GM10266 (cell line): ENCODE data around the gene MSRB1.
"Not testable (repeated sequence)": the region's sequence is repeated elsewhere in the genome, so short reads cannot be mapped to it uniquely, and the experiment has no call there.

Source experiments
- DNase-seq: peaks from one replicate; pipeline ENCODE4 v3.0.0; 2012; ENCODE audit errors: extremely low spot score
- TF ChIP-seq, protein P1 (sequence below): IDR thresholded peaks from 2 replicates; pipeline ENCODE4 v1.5.1; 2012; ENCODE audit warnings: mild to moderate bottlenecking, low read depth; ENCODE audit not compliant: control insufficient read depth, insufficient read depth; ENCODE audit errors: missing control alignments

The MSRB1 gene

DNA sequence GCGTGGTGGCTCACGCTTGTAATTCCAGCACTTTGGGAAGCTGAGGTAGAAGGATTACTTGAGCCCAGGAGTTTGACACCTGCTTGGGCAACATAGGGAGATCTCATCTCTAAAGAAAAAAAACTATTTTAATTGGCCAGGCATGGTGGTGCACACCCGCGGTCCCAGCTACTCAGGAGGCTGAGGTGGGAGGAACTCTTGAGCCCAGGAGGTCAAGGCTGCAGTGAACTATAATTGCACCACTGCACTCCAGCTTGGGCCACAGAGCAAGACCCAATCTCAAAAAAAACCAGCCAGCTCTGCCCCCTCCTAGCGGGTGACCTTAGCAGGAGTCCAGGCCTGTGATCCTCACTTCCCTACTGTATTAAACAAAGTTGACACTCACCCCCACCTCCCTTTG is 18.9 kb downstream of the MSRB1 start:
- TF ChIP-seq, protein P1, sequence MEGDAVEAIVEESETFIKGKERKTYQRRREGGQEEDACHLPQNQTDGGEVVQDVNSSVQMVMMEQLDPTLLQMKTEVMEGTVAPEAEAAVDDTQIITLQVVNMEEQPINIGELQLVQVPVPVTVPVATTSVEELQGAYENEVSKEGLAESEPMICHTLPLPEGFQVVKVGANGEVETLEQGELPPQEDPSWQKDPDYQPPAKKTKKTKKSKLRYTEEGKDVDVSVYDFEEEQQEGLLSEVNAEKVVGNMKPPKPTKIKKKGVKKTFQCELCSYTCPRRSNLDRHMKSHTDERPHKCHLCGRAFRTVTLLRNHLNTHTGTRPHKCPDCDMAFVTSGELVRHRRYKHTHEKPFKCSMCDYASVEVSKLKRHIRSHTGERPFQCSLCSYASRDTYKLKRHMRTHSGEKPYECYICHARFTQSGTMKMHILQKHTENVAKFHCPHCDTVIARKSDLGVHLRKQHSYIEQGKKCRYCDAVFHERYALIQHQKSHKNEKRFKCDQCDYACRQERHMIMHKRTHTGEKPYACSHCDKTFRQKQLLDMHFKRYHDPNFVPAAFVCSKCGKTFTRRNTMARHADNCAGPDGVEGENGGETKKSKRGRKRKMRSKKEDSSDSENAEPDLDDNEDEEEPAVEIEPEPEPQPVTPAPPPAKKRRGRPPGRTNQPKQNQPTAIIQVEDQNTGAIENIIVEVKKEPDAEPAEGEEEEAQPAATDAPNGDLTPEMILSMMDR, result no peak
- no peak for DNase-seq

DNA sequence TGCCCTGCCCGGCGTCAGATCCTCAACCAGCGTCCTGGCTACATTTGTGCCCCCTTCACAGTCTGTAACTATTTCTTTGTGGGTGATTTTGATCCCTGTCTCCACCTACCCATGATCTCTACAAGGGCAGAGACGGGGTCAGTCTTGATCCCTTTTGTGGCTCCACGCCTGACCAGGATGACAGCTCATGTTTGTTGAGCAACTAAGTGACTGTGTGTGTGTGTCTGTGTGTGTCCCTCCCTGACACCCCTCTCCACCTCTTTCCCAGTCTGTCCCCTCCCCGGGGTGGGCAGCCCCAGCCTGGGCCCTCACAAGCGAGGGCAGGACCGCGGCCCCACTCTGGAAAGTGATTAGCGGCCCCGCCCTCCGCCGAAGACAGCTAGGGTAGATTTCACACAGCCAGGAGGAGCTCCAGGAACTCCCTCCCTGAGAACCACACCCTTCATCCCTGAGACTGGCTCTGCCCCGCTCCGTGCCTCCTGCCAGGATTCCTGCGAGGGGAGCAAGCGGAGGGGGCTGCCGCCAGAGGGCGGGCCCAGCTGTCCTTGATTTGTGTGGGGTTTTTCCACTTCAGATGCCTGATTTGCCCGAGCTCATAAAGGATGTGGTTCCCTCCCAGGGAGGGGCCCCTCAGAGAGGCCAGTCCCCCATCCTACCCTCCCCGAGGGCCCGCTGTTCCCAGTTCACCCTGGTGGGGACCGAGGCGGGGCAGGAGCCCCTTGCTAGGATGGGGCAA is 19.5 kb downstream of the MSRB1 start:
- TF ChIP-seq, protein P1, result peak; percentile 9
- no peak for DNase-seq

DNA sequence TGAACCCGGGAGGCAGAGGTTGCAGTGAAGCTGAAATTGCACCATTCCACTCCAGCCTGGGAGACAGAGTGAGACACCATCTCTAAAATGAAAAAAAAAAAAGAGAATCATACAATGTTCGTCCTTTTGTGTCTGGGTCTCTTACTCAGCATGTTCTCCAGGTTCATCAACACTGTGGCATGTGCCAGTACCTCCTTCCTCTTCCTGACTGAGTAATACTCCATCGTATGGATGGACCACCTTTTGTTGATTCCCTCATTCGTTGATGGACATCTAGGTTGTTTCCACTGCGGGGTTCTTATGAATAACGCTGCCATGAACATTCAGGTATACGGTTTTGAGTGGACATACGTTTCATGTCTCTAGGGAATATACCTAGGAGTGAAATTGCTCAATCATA is 20.6 kb downstream of the MSRB1 start:
- DNase-seq, result no peak
- TF ChIP-seq, protein P1, result no peak

DNA sequence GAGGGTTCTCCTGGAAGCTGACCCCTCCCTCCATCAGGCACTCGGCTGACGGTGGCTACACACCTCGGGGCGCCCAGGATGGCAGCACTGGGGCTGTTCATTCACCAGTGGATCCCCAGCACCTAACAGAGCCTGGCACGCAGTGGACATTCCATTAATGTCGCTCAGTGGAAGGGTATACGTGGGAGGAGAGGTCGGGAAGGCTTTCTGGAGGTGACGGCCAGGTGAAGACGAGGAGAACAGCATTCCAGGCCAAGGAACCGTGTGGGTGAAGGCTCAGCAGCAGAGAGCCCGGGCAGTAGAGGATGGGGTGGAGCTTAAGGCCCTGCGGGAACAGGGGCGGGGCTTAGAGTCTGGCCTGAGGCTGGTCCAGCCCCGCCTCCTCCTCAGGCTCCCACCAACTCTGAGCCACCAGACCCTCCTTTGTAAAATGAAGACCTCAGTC is 22.2 kb downstream of the MSRB1 start:
- peak; percentile 58 for DNase-seq
- TF ChIP-seq, protein P1, result no peak

DNA sequence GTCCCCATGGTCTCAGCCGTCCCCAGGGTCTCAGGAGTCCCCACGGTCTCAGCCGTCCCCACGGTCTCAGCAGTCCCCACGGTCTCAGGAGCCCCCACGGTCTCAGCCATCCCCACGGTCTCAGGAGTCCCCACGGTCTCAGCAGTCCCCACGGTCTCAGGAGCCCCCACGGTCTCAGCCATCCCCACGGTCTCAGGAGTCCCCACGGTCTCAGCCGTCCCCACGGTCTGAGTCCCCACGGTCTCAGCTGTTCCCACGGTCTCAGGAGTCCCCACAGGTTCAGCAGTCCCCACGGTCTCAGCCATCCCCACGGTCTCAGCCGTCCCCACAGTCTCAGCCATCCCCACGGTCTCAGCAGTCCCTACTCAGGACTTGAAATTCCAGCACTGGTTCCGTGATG is 22.9 kb downstream of the MSRB1 start:
- not testable (repeated sequence) for DNase-seq

DNA sequence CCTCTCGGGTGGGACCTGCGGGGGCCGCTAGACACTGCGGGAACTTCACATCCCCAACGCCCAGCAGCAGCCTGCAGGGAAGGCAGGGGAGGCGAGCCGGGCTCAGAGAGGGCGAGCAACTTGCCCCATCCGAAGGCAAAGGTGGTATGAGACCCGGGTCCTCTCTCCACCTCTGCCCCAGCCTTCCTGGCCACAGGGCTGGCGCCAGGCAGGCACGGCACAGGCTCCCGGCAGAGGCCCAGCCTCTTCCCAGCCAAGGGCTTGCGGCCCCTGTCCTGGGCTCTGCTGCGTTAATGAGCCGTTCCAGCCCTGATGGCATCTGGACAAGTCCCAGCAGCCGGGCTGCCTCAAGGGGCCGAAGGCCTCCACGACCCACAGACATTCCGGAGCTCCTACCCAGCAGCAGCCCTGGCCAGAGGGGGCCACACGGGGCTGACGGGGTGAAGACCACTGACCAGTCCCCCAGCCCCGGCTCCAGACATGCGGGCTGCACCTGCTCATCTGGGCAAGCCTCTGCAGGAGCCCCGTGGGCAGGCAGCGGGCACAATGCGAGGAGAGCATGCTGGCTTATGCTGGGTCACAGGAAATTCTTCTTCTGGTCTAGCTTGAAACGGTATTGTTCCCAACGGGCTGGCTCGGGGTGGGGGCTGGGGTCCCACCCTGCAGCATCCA is 23.5 kb downstream of the MSRB1 start:
- TF ChIP-seq, protein P1, result no peak
- no peak for DNase-seq

DNA sequence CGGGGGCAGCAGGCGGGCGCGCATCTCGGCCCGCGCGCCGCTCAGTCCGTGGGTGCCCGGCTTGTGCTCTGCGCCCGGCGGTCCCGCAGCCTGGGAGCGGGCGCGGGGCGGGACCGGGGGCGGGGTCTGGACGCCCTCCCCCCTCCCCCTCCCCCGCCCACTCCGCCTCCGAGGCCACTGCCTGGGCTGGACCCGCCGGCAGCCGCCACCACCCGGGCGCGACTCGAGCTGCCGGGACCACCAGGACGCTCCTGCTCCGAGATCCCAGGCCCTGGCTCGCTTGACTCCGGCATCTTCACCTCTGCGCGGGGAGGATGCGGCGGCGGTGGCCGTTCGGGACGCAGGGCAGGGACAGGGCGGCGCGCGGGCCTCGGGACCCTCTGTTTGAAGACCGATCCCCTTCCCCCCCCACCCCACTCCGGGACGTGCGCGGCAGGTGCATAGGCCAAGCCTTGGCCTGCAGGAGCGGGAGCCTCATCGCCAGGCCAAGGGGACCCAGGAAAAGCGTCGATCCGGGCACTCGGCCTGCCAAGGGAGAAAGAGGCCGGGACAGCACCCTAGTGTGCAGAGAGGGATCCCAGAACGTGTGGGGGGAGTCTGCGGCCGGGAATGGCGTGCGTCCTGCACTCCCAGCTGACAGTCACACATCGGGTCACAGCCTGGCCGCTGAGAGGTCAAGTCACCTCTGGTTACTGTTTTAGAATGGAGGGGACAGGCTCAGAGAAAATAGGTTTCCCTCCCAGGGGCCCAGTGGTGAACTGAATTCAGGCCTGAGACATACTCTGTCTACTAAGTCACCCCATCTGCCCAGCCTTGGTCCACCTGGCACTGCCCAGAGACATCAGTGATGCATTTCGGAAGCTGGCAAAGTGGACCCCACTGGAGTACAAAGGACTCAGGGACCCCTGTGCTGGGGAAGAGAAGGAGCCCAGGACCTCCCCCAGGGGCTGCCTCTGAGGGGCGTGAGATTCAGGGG is 24.4 kb downstream of the MSRB1 start, which contains the start of gene HS3ST6:
Gene HS3ST6 (minus strand): TSS at position 65 of the 976 bp plus-strand sequence. CDS start 92 bp downstream, outside the sequence.
- no peak for DNase-seq
- TF ChIP-seq, protein P1, result no peak
